Mucosa of gallbladder (tissue), 1 donor: ENCODE data around the gene MYH6. TPM values are rescaled to one million over a fixed set of nuclear protein-coding genes. Genes with fewer than 3 reads are reported as not detected.

Experiments
- total RNA-seq: library from RNA; stranded (reverse); gene quantifications from one replicate; pipeline ENCODE4 v1.2.1, GENCODE V29; 2021
- donor health status: DM: no; HTN: no; CAD: no.

The MYH6 gene
- total RNA-seq, 1 donor from 2014 or later: not detected

Other genes starting within 250 kb of the MYH6 start
- gene SLC7A8, start 224.6 kb downstream of the MYH6 start, total RNA-seq: 98.5 TPM
- 0.20 TPM for gene RNF212B, start 170.3 kb downstream of the MYH6 start, total RNA-seq
- gene HOMEZ, start 122.1 kb downstream of the MYH6 start, total RNA-seq: 26.0 TPM
- 24.4 TPM for gene PPP1R3E, start 105.4 kb downstream of the MYH6 start, total RNA-seq
- gene BCL2L2, start 101.4 kb downstream of the MYH6 start, total RNA-seq: 54.2 TPM
- 186 TPM for gene PABPN1, start 86.8 kb downstream of the MYH6 start, total RNA-seq
- 64.3 TPM for gene SLC22A17, start 55.4 kb downstream of the MYH6 start, total RNA-seq
- 10.8 TPM for gene EFS, start 43.1 kb downstream of the MYH6 start, total RNA-seq
- gene IL25, start 35.5 kb downstream of the MYH6 start, total RNA-seq: not detected
- gene CMTM5, start 31.2 kb downstream of the MYH6 start, total RNA-seq: 2.2 TPM
- 0.12 TPM for gene MYH7, start 27.4 kb upstream of the MYH6 start, total RNA-seq
- gene NGDN, start 61.4 kb upstream of the MYH6 start, total RNA-seq: 22.9 TPM
- gene ZFHX2, start 143.5 kb upstream of the MYH6 start, total RNA-seq: 12.5 TPM
- 29.1 TPM for gene THTPA, start 148.0 kb upstream of the MYH6 start, total RNA-seq
- 294 TPM for gene AP1G2, start 159.5 kb upstream of the MYH6 start, total RNA-seq
- 1.2 TPM for gene JPH4, start 170.5 kb upstream of the MYH6 start, total RNA-seq
- gene DHRS2, start 228.1 kb upstream of the MYH6 start, total RNA-seq: 0.43 TPM